IMR-90 (cell line): ENCODE data around the gene MSL3. TPM values are rescaled to one million over a fixed set of nuclear protein-coding genes. Genes with fewer than 3 reads are reported as not detected.

Experiments
- ATAC-seq: fragments of 200-7000 bp; cut with Tn5 transposase; 2 replicates; pipeline ENCODE4 v1.9.1; 2020; ENCODE audit warnings: low read depth, mild to moderate bottlenecking, moderate library complexity
- BruUV-seq: library from RNA; stranded (reverse); fragments of 400-500 nt; replicated peaks from 2 replicates; lab custom pipeline; 2021; lab: Mats Ljungman, UMichigan
- CTCF ChIA-PET: fragments of 300-600 bp; formaldehyde crosslinking; extraction: SDS; loops from one replicate; lab custom pipeline; 2021; ENCODE audit warnings: antibody characterized with exemption; lab: Yijun Ruan, JAX
- POLR2A ChIA-PET: fragments of 300-600 bp; sonication (Branson Sonifier 250); formaldehyde crosslinking; loops from one replicate; lab custom pipeline; 2022; ENCODE audit warnings: antibody characterized with exemption; ENCODE audit not compliant: unreplicated experiment; lab: Charles Lee
- DNase-seq: peaks from one replicate; pipeline ENCODE4 v3.0.0; 2013
- H2AFZ ChIP-seq: replicated peaks from 2 replicates; pipeline ENCODE3; 2013; ENCODE audit warnings: low read length, mild to moderate bottlenecking; ENCODE audit not compliant: poor library complexity
- H2AK5ac ChIP-seq: 2 replicates; pipeline ENCODE4 v1.6.1; 2013; ENCODE audit warnings: low read depth, low read length, inconsistent platforms
- H2AK9ac ChIP-seq: replicated peaks from 2 replicates; pipeline ENCODE3; 2013; ENCODE audit warnings: mild to moderate bottlenecking, low read depth, low read length, moderate library complexity; ENCODE audit not compliant: poor library complexity
- H2BK120ac ChIP-seq: 2 replicates; pipeline ENCODE4 v1.6.1; 2013; ENCODE audit warnings: low read depth, low read length, inconsistent platforms
- H2BK15ac ChIP-seq: 3 replicates; pipeline ENCODE4 v1.6.1; 2013; ENCODE audit warnings: low read depth, low read length, inconsistent platforms
- H2BK20ac ChIP-seq: 2 replicates; pipeline ENCODE4 v1.6.1; 2013; ENCODE audit warnings: low read depth, mild to moderate bottlenecking, inconsistent platforms, low read length, moderate library complexity
- H2BK5ac ChIP-seq: 2 replicates; pipeline ENCODE4 v1.6.1; 2013; ENCODE audit warnings: mild to moderate bottlenecking, low read depth, low read length, inconsistent platforms; ENCODE audit not compliant: poor library complexity, severe bottlenecking
- H3K14ac ChIP-seq: replicated peaks from 2 replicates; pipeline ENCODE4 v1.6.1; 2013; ENCODE audit warnings: low read depth, low read length, inconsistent platforms
- H3K18ac ChIP-seq: 2 replicates; pipeline ENCODE4 v1.6.1; 2013; ENCODE audit warnings: low read depth, low read length, control low read depth
- H3K23ac ChIP-seq: 2 replicates; pipeline ENCODE4 v1.6.1; 2013; ENCODE audit warnings: low read depth, low read length, inconsistent platforms
- H3K27ac ChIP-seq: 2 replicates; pipeline ENCODE4 v1.5.1; 2013; ENCODE audit warnings: mild to moderate bottlenecking, control low read depth, low read length; ENCODE audit not compliant: insufficient read depth
- H3K27me3 ChIP-seq: 2 replicates; pipeline ENCODE4 v1.6.1; 2013; ENCODE audit warnings: low read length; ENCODE audit not compliant: control insufficient read depth, insufficient read depth
- H3K36me3 ChIP-seq: 2 replicates; pipeline ENCODE4 v1.6.1; 2013; ENCODE audit warnings: low read length, mixed read lengths; ENCODE audit not compliant: control insufficient read depth, insufficient read depth
- H3K4ac ChIP-seq: 2 replicates; pipeline ENCODE4 v1.6.1; 2013; ENCODE audit warnings: low read depth, low read length, inconsistent platforms
- H3K4me1 ChIP-seq: 2 replicates; pipeline ENCODE4 v1.6.1; 2013; ENCODE audit warnings: low read length, mixed read lengths; ENCODE audit not compliant: control insufficient read depth, insufficient read depth
- H3K4me2 ChIP-seq: 2 replicates; pipeline ENCODE4 v1.6.1; 2013; ENCODE audit warnings: low read depth, mild to moderate bottlenecking, control low read depth, low read length, moderate library complexity
- H3K4me3 ChIP-seq: 2 replicates; pipeline ENCODE4 v1.5.1; 2013; ENCODE audit warnings: low read depth, mild to moderate bottlenecking, control low read depth, low read length, moderate library complexity; ENCODE audit not compliant: insufficient read depth
- H3K56ac ChIP-seq: 2 replicates; pipeline ENCODE4 v1.6.1; 2013; ENCODE audit warnings: low read length, inconsistent platforms; ENCODE audit not compliant: insufficient read depth; ENCODE audit errors: extremely low read depth
- H3K79me1 ChIP-seq, 2 experiments: 2 replicates each; pipeline ENCODE4 v1.6.1; 2013; ENCODE audit warnings: low read length in 2 of 2, inconsistent platforms in 1 of 2, low read depth in 1 of 2
- H3K9ac ChIP-seq: 2 replicates; pipeline ENCODE4 v1.6.1; 2013; ENCODE audit warnings: low read depth, low read length, control low read depth
- H3K9me1 ChIP-seq: 2 replicates; pipeline ENCODE4 v1.6.1; 2013; ENCODE audit warnings: low read length, inconsistent platforms; ENCODE audit not compliant: insufficient read depth
- H3K9me3 ChIP-seq: 2 replicates; pipeline ENCODE4 v1.6.1; 2013; ENCODE audit warnings: low read length; ENCODE audit not compliant: control insufficient read depth, insufficient read depth
- H4K20me1 ChIP-seq: 2 replicates; pipeline ENCODE4 v1.6.1; 2013; ENCODE audit warnings: low read length, inconsistent platforms; ENCODE audit not compliant: insufficient read depth
- H4K5ac ChIP-seq: 2 replicates; pipeline ENCODE4 v1.6.1; 2013; ENCODE audit warnings: mild to moderate bottlenecking, low read depth, low read length, control low read depth
- H4K8ac ChIP-seq, 2 experiments: 2 replicates each; pipeline ENCODE4 v1.6.1; 2013; ENCODE audit warnings: low read depth in 2 of 2, low read length in 2 of 2, control low read depth in 1 of 2, inconsistent platforms in 1 of 2
- H4K91ac ChIP-seq: 2 replicates; pipeline ENCODE4 v1.6.1; 2013; ENCODE audit warnings: low read depth, low read length, inconsistent platforms; ENCODE audit not compliant: insufficient read depth
- CEBPB ChIP-seq: IDR thresholded peaks from 2 replicates; pipeline ENCODE4 v1.6.1; 2012; ENCODE audit warnings: low read depth, low read length, improper control_type of control experiment
- CHD1 ChIP-seq: IDR thresholded peaks from 2 replicates; pipeline ENCODE4 v1.6.1; 2012; ENCODE audit warnings: low read depth, low read length, improper control_type of control experiment
- MAZ ChIP-seq: IDR thresholded peaks from 2 replicates; pipeline ENCODE4 v1.6.1; 2012; ENCODE audit warnings: low read depth, mild to moderate bottlenecking, low read length, improper control_type of control experiment, moderate library complexity, borderline replicate concordance
- NFE2L2 ChIP-seq: fragments of 150-350 bp; IDR thresholded peaks from 2 replicates; pipeline ENCODE4 v1.6.1; 2016; ENCODE audit warnings: low read depth, mild to moderate bottlenecking, low read length
- POLR2A ChIP-seq: IDR thresholded peaks from 2 replicates; pipeline ENCODE4 v1.6.1; 2012; ENCODE audit warnings: mild to moderate bottlenecking, low read depth, low read length
- RAD21 ChIP-seq: IDR thresholded peaks from 2 replicates; pipeline ENCODE4 v1.6.1; 2012; ENCODE audit warnings: low read length, improper control_type of control experiment
- RCOR1 ChIP-seq: IDR thresholded peaks from 2 replicates; pipeline ENCODE4 v1.6.1; 2012; ENCODE audit warnings: mild to moderate bottlenecking, low read length, improper control_type of control experiment; ENCODE audit not compliant: insufficient replicate concordance
- RFX5 ChIP-seq: IDR thresholded peaks from 2 replicates; pipeline ENCODE4 v1.8.0; 2012; ENCODE audit warnings: low read depth, mild to moderate bottlenecking, low read length, moderate library complexity
- WGBS, 2 experiments: methylation state at CpG; one replicate each; pipeline versions ENCODE4 v1.1.5 to v1.1.7; 2013; ENCODE audit warnings: missing lambda C conversion rate in 2 of 2; ENCODE audit not compliant: insufficient read length in 1 of 2; ENCODE audit errors: extremely low coverage in 2 of 2; 5-methylcytosine and 5-hydroxymethylcytosine counted together
- dilution Hi-C: fragments of 300-500 bp; cut with HindIII; formaldehyde crosslinking; loops from one replicate; pipeline ENCODE4 v1.14.3; 2018; ENCODE audit warnings: low sequenced_read_pairs; ENCODE audit not compliant: unreplicated experiment
- in situ Hi-C: fragments of 300-500 bp; cut with MboI; formaldehyde crosslinking; loops from 3 replicates; pipeline ENCODE4 v1.14.3; 2019; ENCODE audit warnings: low sequenced_read_pairs, inconsistent platforms, mixed read lengths
- intact Hi-C: fragments of 100-400 bp; cut with micrococcal nuclease; formaldehyde crosslinking; loops from 2 replicates; pipeline ENCODE4 v1.10.0; 2022
- polyA plus RNA-seq, 3 experiments: library from polyadenylated mRNA; depleted of rRNA; stranded (reverse); fragments of >200 nt; gene quantifications; 2 replicates each; pipeline ENCODE4 v1.2.3, GENCODE V29; 2012; ENCODE audit warnings: low replicate concordance in 1 of 3
- total RNA-seq: library from RNA; depleted of rRNA; stranded (reverse); fragments of >200 nt; gene quantifications from 2 replicates; pipeline ENCODE4 v1.2.3, GENCODE V29; 2012
- TF ChIP-seq, protein P1 (sequence below): conservative IDR thresholded peaks from 2 replicates; pipeline ENCODE4 v1.5.1; 2012; ENCODE audit warnings: mild to moderate bottlenecking, low read depth, low read length, improper control_type of control experiment

MSL3 gene
- total and polyA plus RNA-seq, 2 of the 4 experiments (the other 2 are of a cell fraction), result 19.6 to 21.3 TPM

DNA sequence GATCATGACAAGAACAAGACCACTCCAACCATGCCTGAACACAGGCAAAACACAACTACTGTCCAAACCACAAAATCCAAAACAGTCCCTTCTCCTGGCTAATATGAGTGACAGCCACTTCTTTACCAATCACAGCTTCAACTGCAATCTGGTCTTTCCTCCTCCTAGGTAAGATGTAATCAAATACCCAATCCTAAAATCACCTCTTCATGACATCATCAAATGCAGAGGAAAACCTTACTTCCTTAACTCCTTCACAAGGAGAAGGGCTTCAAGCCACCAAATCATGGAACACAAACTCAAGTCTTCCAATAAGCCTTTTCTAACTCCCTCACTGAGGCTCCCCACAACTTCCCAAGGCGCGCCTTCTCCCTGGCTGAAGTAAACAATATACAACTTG is 4.4 kb upstream of the MSL3 start:
- no peaks in the 10 kb centered on the region; a peak in 1 of 4 replicates for H3K79me1 ChIP-seq
- H2AK5ac ChIP-seq, result no peak overlapping the region
- H2BK5ac ChIP-seq, result no peak overlapping the region
- no peak overlapping the region for H2AK9ac ChIP-seq
- peaks cover 9% of the 10 kb centered on the region for H3K27me3 ChIP-seq
- no peak for DNase-seq
- no peak overlapping the region for H3K27ac ChIP-seq
- no peaks in the 10 kb centered on the region for H3K4me1 ChIP-seq
- in situ Hi-C loops (loop anchor here (25.0 kb wide), 1 partner anchor 1566 kb away; no protein-coding TSS in a partner anchor), dilution Hi-C loops (no loop called here), intact Hi-C loops (no loop called here)
- no peak overlapping the region for H2BK15ac ChIP-seq
- WGBS, 2 experiments, result no CpG with 5 or more reads among the region's 2 CpGs
- no peak overlapping the region for H3K9ac ChIP-seq
- no peak overlapping the region for H2BK120ac ChIP-seq
- H2BK20ac ChIP-seq, result no peak overlapping the region
- H4K91ac ChIP-seq, result no peak overlapping the region
- H3K14ac ChIP-seq, result no peak overlapping the region
- no peak for TF ChIP-seq CHD1
- no peak for TF ChIP-seq MAZ
- no peak for TF ChIP-seq NFE2L2
- TF ChIP-seq CEBPB, result no peak
- TF ChIP-seq RFX5, result no peak
- no peak for TF ChIP-seq RCOR1
- TF ChIP-seq, protein P1, sequence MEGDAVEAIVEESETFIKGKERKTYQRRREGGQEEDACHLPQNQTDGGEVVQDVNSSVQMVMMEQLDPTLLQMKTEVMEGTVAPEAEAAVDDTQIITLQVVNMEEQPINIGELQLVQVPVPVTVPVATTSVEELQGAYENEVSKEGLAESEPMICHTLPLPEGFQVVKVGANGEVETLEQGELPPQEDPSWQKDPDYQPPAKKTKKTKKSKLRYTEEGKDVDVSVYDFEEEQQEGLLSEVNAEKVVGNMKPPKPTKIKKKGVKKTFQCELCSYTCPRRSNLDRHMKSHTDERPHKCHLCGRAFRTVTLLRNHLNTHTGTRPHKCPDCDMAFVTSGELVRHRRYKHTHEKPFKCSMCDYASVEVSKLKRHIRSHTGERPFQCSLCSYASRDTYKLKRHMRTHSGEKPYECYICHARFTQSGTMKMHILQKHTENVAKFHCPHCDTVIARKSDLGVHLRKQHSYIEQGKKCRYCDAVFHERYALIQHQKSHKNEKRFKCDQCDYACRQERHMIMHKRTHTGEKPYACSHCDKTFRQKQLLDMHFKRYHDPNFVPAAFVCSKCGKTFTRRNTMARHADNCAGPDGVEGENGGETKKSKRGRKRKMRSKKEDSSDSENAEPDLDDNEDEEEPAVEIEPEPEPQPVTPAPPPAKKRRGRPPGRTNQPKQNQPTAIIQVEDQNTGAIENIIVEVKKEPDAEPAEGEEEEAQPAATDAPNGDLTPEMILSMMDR, result no peak
- no peak for TF ChIP-seq POLR2A
- no peak for TF ChIP-seq RAD21
- no peak overlapping the region for H3K4ac ChIP-seq
- no peak overlapping the region for H3K4me2 ChIP-seq
- BruUV-seq, result no TSS peak
- H2AFZ ChIP-seq, result no peak overlapping the region
- H3K23ac ChIP-seq, result no peak overlapping the region
- H3K56ac ChIP-seq, result no peak overlapping the region
- no peak for ATAC-seq
- H3K18ac ChIP-seq, result no peak overlapping the region
- POLR2A ChIA-PET, result interaction anchor here (0.6 kb wide), 1 partner anchor 14 kb away, joined by 3 read pairs; no protein-coding TSS in a partner anchor
- no peak overlapping the region for H4K5ac ChIP-seq
- no peaks in the 10 kb centered on the region for H3K9me1 ChIP-seq
- CTCF ChIA-PET, result no interaction called here
- H4K20me1 ChIP-seq, result no peaks in the 10 kb centered on the region
- no peak overlapping the region for H4K8ac ChIP-seq
- H3K9me3 ChIP-seq, result no peaks in the 10 kb centered on the region
- no peaks in the 10 kb centered on the region for H3K36me3 ChIP-seq
- H3K4me3 ChIP-seq, result no peak overlapping the region
